Fibroblast of skin of left biceps (primary cell): ENCODE measurements around the gene MED15.
A peak's percentile ranks its signal among the peaks of the same experiment; 100 is the strongest.

Experiments
- DNase-seq, 2 experiments: peaks; one replicate each; pipeline ENCODE4 v3.0.0-alpha.2; 2013; ENCODE audit warnings: low read depth in 2 of 2

The MED15 gene

GRCh38 chr22:20509344-20510047 is 2.1 kb downstream of the MED15 start:
- DNase-seq, result peak; percentile 76 to 79

- no peak for DNase-seq
Observed at GRCh38 chr22:20510811-20511577, 3.6 kb downstream of the MED15 start.

GRCh38 chr22:20511578-20512229 is 4.3 kb downstream of the MED15 start:
- DNase-seq, result no peak

- DNase-seq, result no peak
Observed at GRCh38 chr22:20514658-20515406, 7.4 kb downstream of the MED15 start.

- no peak for DNase-seq
Observed at GRCh38 chr22:20516399-20516798, 9.0 kb downstream of the MED15 start.

- DNase-seq, result no peak
Observed at GRCh38 chr22:20517422-20517821, 10.0 kb downstream of the MED15 start.

GRCh38 chr22:20517841-20518592 is 10.6 kb downstream of the MED15 start:
- DNase-seq, result no peak

- no peak for DNase-seq
Observed at GRCh38 chr22:20519558-20519957, 12.1 kb downstream of the MED15 start.

GRCh38 chr22:20520093-20520511 is 12.7 kb downstream of the MED15 start:
- DNase-seq, result no peak

- no peak for DNase-seq
Observed at GRCh38 chr22:20522134-20523004, 15.0 kb downstream of the MED15 start.

- DNase-seq, result peak; percentile 54 to 60
Observed at GRCh38 chr22:20523086-20523983, 15.9 kb downstream of the MED15 start.

GRCh38 chr22:20524004-20524481 is 16.6 kb downstream of the MED15 start:
- DNase-seq, result no peak

GRCh38 chr22:20525048-20525447 is 17.6 kb downstream of the MED15 start:
- DNase-seq, result no peak

GRCh38 chr22:20526305-20526627 is 18.9 kb downstream of the MED15 start:
- DNase-seq, result no peak

GRCh38 chr22:20526628-20527355 is 19.4 kb downstream of the MED15 start:
- peak in 1 of 2 experiments; percentile 29 for DNase-seq

GRCh38 chr22:20528405-20528978 is 21.1 kb downstream of the MED15 start:
- no peak for DNase-seq

GRCh38 chr22:20530368-20531153 is 23.2 kb downstream of the MED15 start:
- DNase-seq, result no peak

- DNase-seq, result no peak
Observed at GRCh38 chr22:20531154-20531403, 23.7 kb downstream of the MED15 start.
